OCI-LY7 (cell line): Measurements from ENCODE around the gene SLC6A4.
"Not testable (repeated sequence)": the region's sequence is repeated elsewhere in the genome, so short reads cannot be mapped to it uniquely, and the experiment has no call there.

Experiments used
- CTCF ChIP-seq: fragments of 200-600 bp; sonication (generic); conservative IDR thresholded peaks from 2 replicates; pipeline ENCODE4 v1.5.1; 2014; ENCODE audit warnings: mild to moderate bottlenecking, antibody characterized with exemption, low read length, moderate library complexity, mixed read lengths
- EZH2phosphoT487 ChIP-seq: fragments of 200-600 bp; sonication (generic); IDR thresholded peaks from 2 replicates; pipeline ENCODE4 v1.6.1; 2018; ENCODE audit warnings: low read depth, borderline replicate concordance, mild to moderate bottlenecking, mixed run types, antibody characterized with exemption, low read length, moderate library complexity, mixed read lengths

GRCh38 chr17:30200656-30201055 lies 34.8 kb downstream of the SLC6A4 start:
- not testable (repeated sequence) for TF ChIP-seq CTCF, EZH2phosphoT487
